Neural progenitor cell (in vitro differentiated cells): ENCODE data around the gene AUH. TPM values are rescaled to one million over a fixed set of nuclear protein-coding genes. Genes with fewer than 3 reads are reported as not detected.

Source experiments
- DNase-seq: peaks from one replicate; pipeline ENCODE4 v3.0.0-alpha.2; 2016; ENCODE audit warnings: low spot score
- H2AFZ ChIP-seq: fragments of 200-600 bp; sonication (generic); replicated peaks from 2 replicates; pipeline ENCODE4 v1.6.1; 2016; ENCODE audit warnings: antibody characterized with exemption
- H3F3A ChIP-seq: fragments of 200-600 bp; sonication (generic); 2 replicates; pipeline ENCODE4 v1.6.1; 2016; ENCODE audit warnings: antibody characterized with exemption, low read depth
- H3K27ac ChIP-seq: fragments of 200-600 bp; sonication (generic); 2 replicates; pipeline ENCODE4 v1.5.1; 2016; ENCODE audit warnings: mild to moderate bottlenecking
- H3K27me3 ChIP-seq: fragments of 200-600 bp; sonication (generic); 2 replicates; pipeline ENCODE4 v1.6.1; 2016; ENCODE audit warnings: mild to moderate bottlenecking, moderate library complexity
- H3K36me3 ChIP-seq: fragments of 200-600 bp; sonication (generic); 2 replicates; pipeline ENCODE4 v1.5.1; 2016
- H3K4me1 ChIP-seq: fragments of 200-600 bp; sonication (generic); 2 replicates; pipeline ENCODE4 v1.6.1; 2016; ENCODE audit warnings: mixed run types
- H3K4me2 ChIP-seq: fragments of 200-600 bp; sonication (generic); 2 replicates; pipeline ENCODE4 v1.6.1; 2016
- H3K4me3 ChIP-seq: fragments of 200-600 bp; sonication (generic); 2 replicates; pipeline ENCODE4 v1.5.1; 2016
- H3K79me2 ChIP-seq: fragments of 200-600 bp; sonication (generic); 2 replicates; pipeline ENCODE4 v1.6.1; 2016; ENCODE audit warnings: low read depth
- H3K9ac ChIP-seq: fragments of 200-600 bp; sonication (generic); 2 replicates; pipeline ENCODE4 v1.6.1; 2016
- H3K9me3 ChIP-seq: fragments of 200-600 bp; sonication (generic); 2 replicates; pipeline ENCODE4 v1.5.1; 2016; ENCODE audit warnings: low read depth
- H4K20me1 ChIP-seq: fragments of 200-600 bp; sonication (generic); 2 replicates; pipeline ENCODE4 v1.6.1; 2016; ENCODE audit warnings: low read depth
- H3K27ac Mint-ChIP-seq: 3 replicates; pipeline ENCODE4 v1.8.0; 2021; ENCODE audit warnings: mixed read lengths
- H3K27me3 Mint-ChIP-seq: 2 replicates; pipeline ENCODE4 v1.8.0; 2022; ENCODE audit warnings: low read depth, mild to moderate bottlenecking, inconsistent platforms, moderate library complexity, mixed read lengths; ENCODE audit not compliant: insufficient read depth
- H3K36me3 Mint-ChIP-seq: 3 replicates; pipeline ENCODE4 v1.8.0; 2021; ENCODE audit warnings: mixed read lengths
- H3K4me1 Mint-ChIP-seq: 3 replicates; pipeline ENCODE4 v1.8.0; 2021; ENCODE audit warnings: mixed read lengths
- H3K4me3 Mint-ChIP-seq: 3 replicates; pipeline ENCODE4 v1.8.0; 2021; ENCODE audit warnings: mild to moderate bottlenecking, moderate library complexity, mixed read lengths
- H3K9me3 Mint-ChIP-seq: 3 replicates; pipeline ENCODE4 v1.8.0; 2020; ENCODE audit warnings: mixed read lengths
- CTCF ChIP-seq: fragments of 200-600 bp; sonication (generic); IDR thresholded peaks from 2 replicates; pipeline ENCODE4 v1.5.1; 2017; ENCODE audit warnings: antibody characterized with exemption, mild to moderate bottlenecking
- EZH2 ChIP-seq: fragments of 200-600 bp; sonication (generic); IDR thresholded peaks from 2 replicates; pipeline ENCODE4 v1.6.1; 2017; ENCODE audit warnings: antibody characterized with exemption, mild to moderate bottlenecking, moderate library complexity
- EZH2phosphoT487 ChIP-seq: fragments of 200-600 bp; sonication (generic); IDR thresholded peaks from 2 replicates; pipeline ENCODE4 v1.6.1; 2017; ENCODE audit warnings: antibody characterized with exemption
- total RNA-seq: library from RNA; depleted of rRNA; stranded (reverse); fragments of >200 nt; gene quantifications from 2 replicates; pipeline ENCODE4 v1.2.3, GENCODE V29; 2015; ENCODE audit warnings: low replicate concordance

Gene AUH, protein sequence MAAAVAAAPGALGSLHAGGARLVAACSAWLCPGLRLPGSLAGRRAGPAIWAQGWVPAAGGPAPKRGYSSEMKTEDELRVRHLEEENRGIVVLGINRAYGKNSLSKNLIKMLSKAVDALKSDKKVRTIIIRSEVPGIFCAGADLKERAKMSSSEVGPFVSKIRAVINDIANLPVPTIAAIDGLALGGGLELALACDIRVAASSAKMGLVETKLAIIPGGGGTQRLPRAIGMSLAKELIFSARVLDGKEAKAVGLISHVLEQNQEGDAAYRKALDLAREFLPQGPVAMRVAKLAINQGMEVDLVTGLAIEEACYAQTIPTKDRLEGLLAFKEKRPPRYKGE
- total RNA-seq = 17.3 and 22.8 TPM in 2 replicates

- peak within 1 kb of the TSS; percentile 96 for H3K27ac Mint-ChIP-seq
- peak; percentile 94 for DNase-seq
- Histone ChIP-seq H3K79me2 (peaks cover 51% of the 10 kb centered on the region), H3K4me1 (peaks cover 12% of the 10 kb centered on the region), H3K9me3 (no peaks in the 10 kb centered on the region), H3K9ac (peak within 1 kb of the TSS; percentile 83), H2AFZ (peak within 1 kb of the TSS; percentile 100), H3K27me3 (no peaks in the 10 kb centered on the region), H3F3A (peaks cover 9% of the 10 kb centered on the region), H3K4me2 (peak within 1 kb of the TSS; percentile 92), H3K27ac (peak within 1 kb of the TSS; percentile 79), H3K36me3 (no peaks in the 10 kb centered on the region), H3K4me3 (peak within 1 kb of the TSS; percentile 99), H4K20me1 (peaks cover 14% of the 10 kb centered on the region)
- peak within 1 kb of the TSS; percentile 100 for H3K4me3 Mint-ChIP-seq
- H3K9me3 Mint-ChIP-seq = peaks cover 7% of the 10 kb centered on the region
- peaks cover 5% of the 10 kb centered on the region for H3K36me3 Mint-ChIP-seq
- TF ChIP-seq CTCF (peak; percentile 34), EZH2phosphoT487 (no peak)
- H3K4me1 Mint-ChIP-seq = peaks cover 21% of the 10 kb centered on the region
- H3K27me3 Mint-ChIP-seq = peaks cover 2% of the 10 kb centered on the region
Observed at GRCh38 chr9:91361291-91362050, at the start of gene AUH. AUH (minus strand) TSS chr9:91361918; CDS start chr9:91361889, 29 bp downstream.

DNA sequence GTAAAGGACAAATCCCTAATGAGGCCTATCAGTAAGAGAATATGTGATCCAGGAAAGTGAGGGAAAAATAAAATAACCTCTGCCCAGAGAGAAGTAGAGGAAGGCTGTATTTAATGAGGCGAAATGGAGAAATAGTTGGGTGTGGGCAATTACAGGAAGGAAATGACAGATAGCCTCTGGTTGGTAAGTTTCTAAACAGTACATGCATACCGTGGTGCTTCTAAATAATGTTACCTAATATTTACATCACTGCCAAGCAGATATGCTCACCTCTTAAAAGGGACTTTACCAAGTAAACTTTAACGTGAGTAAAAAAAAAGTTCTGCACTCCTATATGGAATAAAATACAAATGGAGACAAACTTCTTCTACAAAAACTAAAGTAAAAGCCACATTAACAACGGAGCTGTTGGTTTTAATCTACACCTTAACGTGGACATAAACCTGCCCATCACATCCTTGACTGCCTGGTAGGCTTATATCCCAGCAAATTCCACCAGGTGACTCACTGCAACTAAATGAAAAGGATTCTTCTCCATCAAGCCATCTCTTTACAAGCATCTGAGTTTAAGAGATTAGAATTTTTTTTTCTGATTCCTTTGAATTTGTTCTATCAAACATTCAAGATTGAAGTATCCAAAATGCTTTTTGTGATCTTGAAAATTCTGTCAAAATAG is 49.5 kb upstream of the AUH start:
- H2AFZ ChIP-seq = no peak overlapping the region
- H3F3A ChIP-seq = no peaks in the 10 kb centered on the region
- no peak for TF ChIP-seq CTCF
- TF ChIP-seq EZH2phosphoT487 = no peak
- TF ChIP-seq EZH2 = no peak
- H3K27me3 ChIP-seq = no peaks in the 10 kb centered on the region
- no peak for DNase-seq
- no peaks in the 10 kb centered on the region for H3K9me3 ChIP-seq
- Mint-ChIP-seq H3K4me1 (no peaks in the 10 kb centered on the region), H3K4me3 (no peak overlapping the region), H3K27me3 (no peaks in the 10 kb centered on the region), H3K36me3 (peaks cover 34% of the 10 kb centered on the region), H3K9me3 (no peaks in the 10 kb centered on the region), H3K27ac (no peak overlapping the region)
- H3K4me2 ChIP-seq = no peak overlapping the region
- H3K36me3 ChIP-seq = no peaks in the 10 kb centered on the region
- no peak overlapping the region for H3K4me3 ChIP-seq
- peaks cover 32% of the 10 kb centered on the region for H4K20me1 ChIP-seq
- no peaks in the 10 kb centered on the region for H3K4me1 ChIP-seq
- peaks cover 54% of the 10 kb centered on the region for H3K79me2 ChIP-seq
- no peak overlapping the region for H3K9ac ChIP-seq
- no peak overlapping the region for H3K27ac ChIP-seq

GRCh38 chr9:91410161-91410560 is 48.4 kb upstream of the AUH start:
- H3F3A ChIP-seq = no peaks in the 10 kb centered on the region
- H2AFZ ChIP-seq = no peak overlapping the region
- H3K79me2 ChIP-seq = peaks cover 43% of the 10 kb centered on the region
- H3K9me3 ChIP-seq = no peaks in the 10 kb centered on the region
- H3K9ac ChIP-seq = no peak overlapping the region
- no peak overlapping the region for H3K27ac ChIP-seq
- Mint-ChIP-seq H3K27me3 (no peaks in the 10 kb centered on the region), H3K9me3 (peaks cover under 1% of the 10 kb centered on the region), H3K4me1 (no peaks in the 10 kb centered on the region), H3K36me3 (peaks cover 38% of the 10 kb centered on the region), H3K4me3 (no peak overlapping the region), H3K27ac (no peak overlapping the region)
- H3K4me1 ChIP-seq = no peaks in the 10 kb centered on the region
- H3K36me3 ChIP-seq = no peaks in the 10 kb centered on the region
- H4K20me1 ChIP-seq = peaks cover 23% of the 10 kb centered on the region
- no peaks in the 10 kb centered on the region for H3K27me3 ChIP-seq
- no peak overlapping the region for H3K4me2 ChIP-seq
- no peak for DNase-seq
- no peak overlapping the region for H3K4me3 ChIP-seq
- TF ChIP-seq EZH2 (no peak), EZH2phosphoT487 (no peak), CTCF (no peak)
